ENCODE measurements around the gene ABAT.

ABAT gene

GRCh38 chr16:8818504-8819270 lies 144.3 kb downstream of the ABAT start:
- DNase-seq (ENCODE audit: low read depth), result no peak

- no peak for DNase-seq (ENCODE audit: low read depth)
These were observed 145.1 kb downstream of the ABAT start for GRCh38 chr16:8819411-8820034.

GRCh38 chr16:8822403-8822802 lies 148.0 kb downstream of the ABAT start:
- DNase-seq (ENCODE audit: low read depth), result no peak

GRCh38 chr16:8826278-8826879 lies 152.0 kb downstream of the ABAT start:
- no peak for DNase-seq (ENCODE audit: low read depth)

GRCh38 chr16:8828541-8829165 lies 154.2 kb downstream of the ABAT start:
- no peak for DNase-seq (ENCODE audit: low read depth)

GRCh38 chr16:8831450-8831849 lies 157.0 kb downstream of the ABAT start:
- DNase-seq (ENCODE audit: low read depth), result no peak

- no peak for DNase-seq (ENCODE audit: low read depth)
These were observed 157.7 kb downstream of the ABAT start for GRCh38 chr16:8831871-8832716.

GRCh38 chr16:8832717-8833105 lies 158.3 kb downstream of the ABAT start:
- DNase-seq (ENCODE audit: low read depth), result no peak
